HG02798 (cell line): ENCODE results near the gene JDP2.
"Not testable (repeated sequence)": the region's sequence is repeated elsewhere in the genome, so short reads cannot be mapped to it uniquely, and the experiment has no call there.

ENCODE experiments used
- ATAC-seq: cut with Tn5 transposase; IDR thresholded peaks from one replicate; pipeline ENCODE4 v1.9.1; 2021; ENCODE audit warnings: mild to moderate bottlenecking; ENCODE audit not compliant: unreplicated experiment, poor library complexity

Gene JDP2

GRCh38 chr14:75452900-75453816, 25.3 kb downstream of the JDP2 start:
- ATAC-seq: no peak

GRCh38 chr14:75453817-75454434, 26.1 kb downstream of the JDP2 start:
- ATAC-seq: peak; percentile 51

DNA sequence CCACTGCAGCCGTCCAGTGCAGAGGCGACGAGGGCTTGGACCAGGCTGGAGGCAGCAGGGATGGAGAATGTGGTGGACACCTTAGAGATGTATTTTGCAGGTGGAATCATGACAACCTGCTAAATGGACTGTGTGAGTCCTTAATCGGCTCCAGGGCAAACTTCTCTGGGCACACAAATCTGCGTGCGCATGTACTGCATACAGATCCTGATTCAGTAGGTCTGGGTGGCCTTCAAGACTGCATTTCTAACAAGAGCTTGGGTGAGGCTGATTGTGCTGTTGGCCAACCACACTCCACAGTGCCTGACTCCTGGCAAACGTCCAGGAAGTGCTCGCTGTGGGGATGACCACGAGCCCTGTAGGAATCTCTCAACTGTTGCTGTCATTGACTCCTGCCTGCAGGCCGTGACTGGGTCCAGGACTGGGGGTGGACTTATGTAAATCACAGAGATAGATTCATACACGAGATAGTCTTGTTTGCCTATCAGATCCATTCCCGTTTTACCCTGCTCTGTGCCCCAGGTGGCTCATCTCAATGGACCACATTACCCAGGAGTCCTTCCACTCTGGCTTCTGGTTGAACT, 27.2 kb downstream of the JDP2 start:
- no peak for ATAC-seq

DNA sequence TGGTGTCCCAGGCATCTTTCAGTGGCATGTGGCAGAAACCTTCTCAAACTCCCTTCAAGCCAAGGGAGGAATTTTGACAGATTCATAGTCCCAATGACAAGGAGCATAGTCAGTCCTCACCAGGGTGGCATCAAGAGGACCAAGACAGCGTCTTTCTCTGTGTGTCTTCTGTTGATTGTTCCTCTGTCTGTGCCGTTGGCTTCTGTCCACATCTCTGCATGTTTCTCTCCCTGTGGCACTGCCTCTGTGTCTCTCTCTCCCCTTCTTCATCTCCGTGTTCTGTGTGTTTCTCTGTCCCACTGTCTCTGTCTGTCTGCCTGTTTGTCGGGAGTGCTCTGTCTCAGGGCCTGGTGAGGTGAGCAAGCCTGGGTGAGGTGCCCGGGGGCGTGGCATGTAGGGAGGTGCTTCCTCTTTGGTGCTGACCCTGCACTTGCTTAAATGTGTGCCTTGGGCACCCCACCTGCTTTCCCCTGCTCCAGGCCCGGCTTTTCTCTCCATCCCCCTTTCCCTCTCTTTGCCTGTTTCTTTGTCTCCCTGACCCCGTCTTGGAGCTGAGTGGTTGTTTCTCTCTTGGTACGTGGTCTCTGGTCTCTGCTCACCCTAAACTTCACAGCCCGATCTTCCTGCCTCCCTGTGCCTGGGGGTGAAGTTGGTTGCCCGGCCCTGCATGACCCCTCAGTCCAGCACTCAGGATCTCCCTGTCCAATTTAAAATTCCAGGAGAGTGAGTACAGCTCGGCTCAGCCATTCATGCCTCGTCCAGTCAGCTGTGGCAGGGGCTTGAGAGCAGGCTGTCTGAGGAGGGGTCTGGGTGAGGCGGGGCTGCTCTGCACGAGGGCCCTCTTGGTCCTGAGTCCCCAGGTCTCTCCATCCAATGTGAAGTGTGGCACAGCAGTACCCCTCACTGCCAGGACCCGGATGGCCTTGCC, 28.5 kb downstream of the JDP2 start:
- ATAC-seq: no peak

DNA sequence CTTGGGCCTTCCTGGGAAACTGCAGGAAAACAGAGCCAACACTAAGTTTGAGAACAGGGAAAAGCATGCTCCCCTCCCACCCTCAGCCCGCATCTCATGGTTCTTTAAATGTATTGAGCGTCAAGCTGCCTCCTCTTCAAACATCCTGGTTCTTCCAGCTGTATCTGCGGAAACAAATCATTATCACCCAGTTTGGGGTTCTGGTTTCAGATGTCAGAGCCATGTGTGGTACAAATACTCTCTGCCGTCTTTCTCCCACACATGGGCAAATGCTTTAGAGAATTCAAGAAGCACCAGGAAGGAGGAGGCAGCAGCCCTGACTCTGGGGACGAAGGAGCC, 29.1 kb downstream of the JDP2 start:
- no peak for ATAC-seq

DNA sequence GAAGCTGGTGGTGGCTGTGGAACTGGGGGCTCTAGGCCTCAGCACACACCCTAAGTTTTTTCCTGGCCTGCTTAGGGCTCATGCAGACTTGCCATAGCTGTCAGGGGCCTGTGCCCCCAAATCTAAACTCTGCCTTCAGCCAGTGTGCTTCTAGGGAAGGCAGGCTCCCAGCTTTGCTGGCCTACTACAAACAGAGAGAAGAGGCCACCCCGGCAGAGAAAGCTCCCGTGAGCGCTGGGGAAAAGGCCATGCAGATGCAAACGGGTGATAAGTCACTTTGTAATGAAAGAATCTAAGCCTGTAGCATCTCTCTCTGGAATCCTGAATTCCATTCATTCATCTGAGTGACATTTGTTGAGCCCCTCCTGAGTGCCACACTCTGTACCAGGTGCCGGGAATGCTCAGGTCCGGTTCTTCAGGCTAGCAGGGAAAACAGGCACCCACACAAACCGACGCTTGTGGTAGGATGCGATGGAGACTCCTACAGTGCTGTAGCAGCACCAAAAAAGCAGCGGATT, 29.9 kb downstream of the JDP2 start:
- ATAC-seq: no peak

- no peak for ATAC-seq
Observed at GRCh38 chr14:75458305-75458704, 30.5 kb downstream of the JDP2 start.

DNA sequence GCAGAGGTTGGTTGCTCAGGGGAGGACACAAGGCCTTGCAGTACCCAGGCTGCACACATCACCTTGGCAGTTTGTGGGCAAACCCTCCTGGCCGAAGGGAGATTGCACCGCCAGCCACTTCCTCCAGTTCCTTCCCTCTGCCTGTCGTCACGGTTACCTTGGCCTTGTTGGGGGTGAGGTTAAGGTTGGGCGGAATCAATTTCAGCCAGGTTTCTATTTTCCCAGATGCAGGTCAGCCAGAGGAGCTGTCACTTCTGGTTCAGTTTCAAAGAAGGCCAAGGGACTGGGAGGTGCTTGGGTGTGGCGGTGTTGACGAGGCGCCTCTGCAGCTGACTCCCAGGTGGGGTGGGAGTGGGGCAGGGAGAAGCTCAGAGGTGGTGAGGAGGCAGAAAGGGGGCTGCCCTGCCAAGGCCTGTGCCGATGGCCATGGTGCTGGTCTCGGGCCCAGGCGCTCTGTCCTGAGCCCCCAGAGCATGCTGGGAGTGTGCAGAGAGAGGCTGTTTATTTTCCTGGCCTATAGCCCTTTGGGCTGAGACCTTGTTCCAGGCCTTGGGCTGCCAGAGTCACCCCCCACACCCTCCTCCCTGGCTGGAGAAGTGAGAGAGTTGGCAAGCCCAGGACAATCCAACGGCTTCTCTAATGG, 31.4 kb downstream of the JDP2 start:
- ATAC-seq: no peak

DNA sequence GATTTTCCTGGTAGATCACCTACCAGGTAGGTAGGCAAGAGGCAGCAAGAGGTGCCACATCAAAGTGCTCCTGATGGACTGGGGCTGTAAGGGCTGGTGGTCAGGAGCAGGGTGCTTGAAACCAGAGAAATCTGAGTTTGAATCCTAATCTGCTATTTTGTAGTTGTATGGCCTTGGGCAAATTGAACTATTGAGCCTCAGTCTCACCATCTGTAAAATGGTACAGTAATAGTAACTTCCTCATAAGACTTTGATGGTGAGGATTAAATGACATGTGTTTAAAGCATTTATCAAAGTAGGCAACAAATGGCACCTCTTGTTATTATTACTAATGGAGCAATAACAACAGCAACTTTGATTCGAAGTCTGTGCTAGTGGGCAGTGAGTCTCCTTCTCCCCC, 32.0 kb downstream of the JDP2 start:
- no peak for ATAC-seq

GRCh38 chr14:75460394-75460793, 32.6 kb downstream of the JDP2 start:
- ATAC-seq: no peak

DNA sequence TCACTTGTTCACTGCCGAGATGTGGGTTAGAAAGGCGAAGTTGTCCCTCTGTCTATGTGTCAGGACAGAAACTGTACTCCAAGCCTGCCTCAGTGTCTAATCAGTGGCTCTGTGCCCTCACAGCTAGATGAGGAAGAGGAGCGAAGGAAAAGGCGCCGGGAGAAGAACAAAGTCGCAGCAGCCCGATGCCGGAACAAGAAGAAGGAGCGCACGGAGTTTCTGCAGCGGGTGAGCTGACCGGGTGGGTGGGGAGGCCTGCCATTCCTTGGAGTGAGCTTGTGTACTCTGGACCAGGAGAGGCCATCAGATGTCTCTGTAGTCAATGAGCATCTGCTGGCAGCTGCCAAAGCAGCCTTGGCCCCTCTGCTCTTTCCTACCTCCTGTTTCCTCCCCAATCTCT, 33.5 kb downstream of the JDP2 start:
- ATAC-seq: no peak

- ATAC-seq: no peak
Observed at GRCh38 chr14:75461755-75462349, 34.0 kb downstream of the JDP2 start.

- no peak for ATAC-seq
Observed at GRCh38 chr14:75464626-75465025, 36.8 kb downstream of the JDP2 start.

DNA sequence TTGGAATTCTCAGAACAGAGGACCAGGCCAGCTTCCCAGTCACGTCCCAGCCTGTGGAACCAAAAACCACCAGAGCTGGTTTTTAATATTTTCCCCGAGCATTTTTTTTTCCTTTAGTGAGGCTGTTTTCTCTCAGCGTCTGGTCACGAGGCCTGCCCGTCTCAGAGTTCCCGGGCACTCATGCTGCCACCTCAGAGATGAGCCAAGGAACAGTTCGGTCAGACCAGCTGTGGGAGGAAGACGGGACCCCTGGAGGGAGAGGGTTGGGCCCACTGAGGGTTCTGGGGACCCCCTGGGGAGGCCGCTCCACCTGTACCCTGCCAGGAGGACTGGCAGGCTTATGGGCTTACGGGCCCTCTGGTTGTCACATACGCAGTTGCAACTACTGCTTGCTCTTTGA, 39.9 kb downstream of the JDP2 start:
- no peak for ATAC-seq

GRCh38 chr14:75469164-75469563, 41.3 kb downstream of the JDP2 start:
- ATAC-seq: no peak

DNA sequence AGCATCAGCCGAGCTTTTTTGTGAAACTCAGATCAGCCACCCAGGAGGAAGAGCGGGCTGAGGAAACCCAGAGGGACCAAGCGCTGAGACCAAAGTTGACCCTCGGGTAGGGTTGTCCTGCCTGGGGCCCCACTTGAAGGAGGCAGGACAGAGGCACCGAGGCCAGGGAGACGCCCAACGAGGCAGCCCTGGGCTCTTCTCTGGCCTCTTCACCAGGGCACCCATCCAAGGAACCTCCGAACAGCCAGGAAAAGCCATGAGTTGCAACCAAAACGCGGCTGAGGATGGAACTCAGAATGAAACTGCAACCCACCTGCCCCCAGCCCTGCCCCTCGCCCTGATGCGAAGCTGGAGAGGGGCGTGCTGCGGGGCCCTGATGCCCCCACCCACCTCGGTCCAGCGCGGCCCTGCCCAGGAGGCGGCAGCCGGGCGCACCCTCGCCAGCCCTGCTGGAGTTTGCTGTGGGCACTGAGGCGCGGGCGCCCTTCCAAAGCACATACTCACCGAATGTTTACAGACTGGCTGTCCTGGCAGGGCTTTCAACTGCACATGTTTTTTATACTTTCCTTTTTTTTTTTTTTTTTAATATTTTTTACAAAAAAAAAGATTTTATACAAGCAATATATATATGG, 41.9 kb downstream of the JDP2 start:
- ATAC-seq: no peak

GRCh38 chr14:75470238-75470797, 42.5 kb downstream of the JDP2 start:
- no peak for ATAC-seq

- ATAC-seq: no peak
Observed at GRCh38 chr14:75471059-75471458, 43.2 kb downstream of the JDP2 start.

DNA sequence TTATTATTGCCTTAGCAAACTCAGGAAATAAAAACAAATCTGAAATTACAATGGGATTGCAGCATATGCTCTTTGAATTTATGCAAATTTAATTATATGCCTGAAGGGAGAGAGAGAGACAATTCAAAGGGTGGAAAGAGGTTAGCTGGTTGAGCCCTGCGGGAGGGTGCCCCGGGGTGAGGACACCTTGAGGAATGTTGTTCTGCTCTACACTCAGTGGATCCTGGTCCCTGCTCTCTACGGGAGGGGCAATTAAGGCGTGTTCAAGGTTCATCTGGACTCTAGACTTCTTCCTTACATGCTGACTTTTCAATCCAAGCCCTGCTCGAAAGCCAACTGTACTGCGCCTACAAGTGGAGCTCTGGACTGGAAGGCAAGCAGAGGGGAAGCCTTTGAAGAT, 46.3 kb downstream of the JDP2 start:
- not testable (repeated sequence) for ATAC-seq
